GM19099 (cell line): Measurements from ENCODE around the gene PHLDA3.
A peak's percentile ranks its signal among the peaks of the same experiment; 100 is the strongest.

Experiments used
- POLR2A ChIP-seq: IDR thresholded peaks from 3 replicates; pipeline ENCODE4 v1.6.1; 2011; ENCODE audit warnings: low read depth; ENCODE audit not compliant: insufficient read length; ENCODE audit errors: extremely low read depth

Gene PHLDA3

GRCh38 chr1:201468844-201469644, at the start of gene PHLDA3:
Gene PHLDA3, minus strand, starts transcription at chr1:201469188. Its CDS starts 402 bp downstream, at chr1:201468786.
- peak; percentile 70 for TF ChIP-seq POLR2A

- TF ChIP-seq POLR2A = no peak
Observed at GRCh38 chr1:201518071-201518470, 49.1 kb upstream of the PHLDA3 start.

- TF ChIP-seq POLR2A = no peak
Observed at GRCh38 chr1:201517631-201518030, 48.6 kb upstream of the PHLDA3 start.

GRCh38 chr1:201516511-201517127, 47.6 kb upstream of the PHLDA3 start:
- no peak for TF ChIP-seq POLR2A

GRCh38 chr1:201515895-201516294, 46.9 kb upstream of the PHLDA3 start:
- no peak for TF ChIP-seq POLR2A

GRCh38 chr1:201515062-201515750, 46.2 kb upstream of the PHLDA3 start:
- no peak for TF ChIP-seq POLR2A

GRCh38 chr1:201514466-201514865, 45.5 kb upstream of the PHLDA3 start:
- no peak for TF ChIP-seq POLR2A

- no peak for TF ChIP-seq POLR2A
Observed at GRCh38 chr1:201513498-201514243, 44.7 kb upstream of the PHLDA3 start.

- TF ChIP-seq POLR2A = no peak
Observed at GRCh38 chr1:201511941-201512539, 43.1 kb upstream of the PHLDA3 start.

GRCh38 chr1:201511396-201511940, 42.5 kb upstream of the PHLDA3 start:
- TF ChIP-seq POLR2A = no peak

GRCh38 chr1:201510734-201511133, 41.7 kb upstream of the PHLDA3 start:
- TF ChIP-seq POLR2A = no peak

- TF ChIP-seq POLR2A = no peak
Observed at GRCh38 chr1:201509601-201510374, 40.8 kb upstream of the PHLDA3 start.

- TF ChIP-seq POLR2A = no peak
Observed at GRCh38 chr1:201508809-201509208, 39.8 kb upstream of the PHLDA3 start.

GRCh38 chr1:201507360-201507675, 38.3 kb upstream of the PHLDA3 start:
- no peak for TF ChIP-seq POLR2A
